GM06990 (cell line): Measurements from ENCODE around the gene CRYGS.
"Not testable (repeated sequence)": the region's sequence is repeated elsewhere in the genome, so short reads cannot be mapped to it uniquely, and the experiment has no call there.

ENCODE experiments used
- DNase-seq: peaks from one replicate; pipeline ENCODE4 v3.0.0-alpha.2; 2011; ENCODE audit not compliant: insufficient read length; ENCODE audit errors: extremely low read depth
- H3K27me3 ChIP-seq: replicated peaks from 2 replicates; pipeline ENCODE4 v1.6.0; 2011; ENCODE audit warnings: low read length; ENCODE audit not compliant: control insufficient read depth, insufficient read depth
- H3K36me3 ChIP-seq: 2 replicates; pipeline ENCODE4 v1.5.1; 2011; ENCODE audit warnings: low read length; ENCODE audit not compliant: control insufficient read depth, insufficient read depth
- H3K4me3 ChIP-seq: replicated peaks from 2 replicates; pipeline ENCODE4 v1.5.1; 2011; ENCODE audit warnings: low read depth, mild to moderate bottlenecking, control low read depth, low read length
- CTCF ChIP-seq: IDR thresholded peaks from 2 replicates; pipeline ENCODE4 v1.5.1; 2011; ENCODE audit warnings: low read length, control low read depth, mild to moderate bottlenecking, inconsistent platforms; ENCODE audit not compliant: insufficient read depth, poor library complexity, severe bottlenecking

Gene CRYGS

DNA sequence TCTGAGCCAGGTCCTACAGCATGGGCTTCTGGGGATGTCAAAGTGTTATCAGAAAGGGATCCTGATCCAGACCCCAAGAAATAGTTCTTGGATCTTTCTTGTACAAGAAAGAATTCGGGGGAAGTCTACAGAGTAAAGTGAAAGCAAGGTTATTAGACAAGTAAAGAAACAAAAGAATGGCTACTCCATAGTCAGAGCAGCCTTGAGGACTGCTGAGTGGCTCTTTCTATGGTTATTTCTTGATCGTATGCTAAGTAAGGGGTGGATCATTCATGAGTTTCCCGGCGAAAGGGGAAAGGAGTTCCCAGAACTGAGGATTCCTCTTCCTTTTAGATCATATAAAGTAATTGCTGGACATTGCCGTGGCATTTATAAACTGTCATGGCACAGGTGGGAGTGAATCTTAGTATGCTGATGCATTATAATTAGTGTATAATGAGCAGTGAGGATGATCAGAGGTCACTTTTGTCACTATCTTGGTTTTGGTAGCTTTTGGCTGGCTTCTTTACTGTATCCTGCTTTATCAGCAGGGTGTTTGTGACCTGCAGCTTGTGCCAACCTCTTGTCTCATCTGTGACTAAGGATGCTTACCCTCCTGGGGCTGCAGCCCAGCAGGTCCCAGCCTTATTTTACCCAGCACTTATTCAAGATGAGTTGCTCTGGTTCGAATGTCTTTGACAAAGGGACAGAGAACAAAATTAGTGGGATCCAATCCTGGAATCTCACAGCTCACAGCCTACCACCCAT lies 41.0 kb downstream of the CRYGS start:
- DNase-seq = no peak
- Histone ChIP-seq H3K4me3 (no peak overlapping the region), H3K36me3 (no peaks in the 10 kb centered on the region), H3K27me3 (no peaks in the 10 kb centered on the region)
- TF ChIP-seq CTCF = no peak

DNA sequence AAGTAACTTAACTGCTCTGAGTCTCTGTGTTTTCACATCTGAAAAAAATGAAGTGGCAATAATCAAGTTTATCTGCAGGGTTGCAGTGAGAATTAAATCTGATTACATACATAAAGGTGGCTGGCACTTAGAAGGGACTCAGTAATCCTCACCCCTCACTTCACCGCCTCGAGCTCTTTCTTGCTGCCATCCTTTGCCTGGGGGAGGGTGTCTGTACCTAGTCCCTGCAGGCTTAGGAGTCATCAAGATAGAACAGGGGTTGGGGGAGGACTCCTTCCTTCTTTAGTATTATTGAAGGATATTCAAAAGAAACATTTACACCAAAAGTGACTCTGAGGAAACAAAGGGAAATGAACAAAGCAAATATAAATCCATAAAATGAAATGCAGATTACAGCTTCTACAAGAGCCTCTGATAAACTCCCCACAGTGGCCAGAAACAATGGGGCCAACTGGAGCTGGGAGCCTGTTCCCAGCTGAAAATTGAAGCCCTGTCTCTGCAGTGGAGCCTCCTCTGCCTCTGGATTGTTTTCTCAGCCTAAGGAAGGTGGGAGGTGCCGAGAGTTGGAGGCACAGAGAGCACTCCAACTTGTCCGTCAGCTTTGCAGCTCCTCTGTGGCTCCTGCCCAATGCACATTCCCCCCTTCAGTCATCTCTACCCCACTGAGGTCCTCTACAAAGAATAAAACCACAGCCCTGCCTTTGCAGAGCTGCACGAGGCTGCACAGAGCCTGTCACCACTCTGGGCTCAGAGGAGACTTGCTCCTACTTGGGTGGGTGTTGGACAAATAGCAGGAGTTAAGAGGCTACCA lies 41.8 kb downstream of the CRYGS start:
- DNase-seq = no peak
- no peak overlapping the region for H3K4me3 ChIP-seq
- TF ChIP-seq CTCF = no peak
- H3K27me3 ChIP-seq = no peaks in the 10 kb centered on the region
- H3K36me3 ChIP-seq = no peaks in the 10 kb centered on the region

GRCh38 chr3:186499949-186500348 lies 44.2 kb downstream of the CRYGS start:
- not testable (repeated sequence) for H3K4me3 ChIP-seq, H3K27me3 ChIP-seq, DNase-seq, H3K36me3 ChIP-seq

DNA sequence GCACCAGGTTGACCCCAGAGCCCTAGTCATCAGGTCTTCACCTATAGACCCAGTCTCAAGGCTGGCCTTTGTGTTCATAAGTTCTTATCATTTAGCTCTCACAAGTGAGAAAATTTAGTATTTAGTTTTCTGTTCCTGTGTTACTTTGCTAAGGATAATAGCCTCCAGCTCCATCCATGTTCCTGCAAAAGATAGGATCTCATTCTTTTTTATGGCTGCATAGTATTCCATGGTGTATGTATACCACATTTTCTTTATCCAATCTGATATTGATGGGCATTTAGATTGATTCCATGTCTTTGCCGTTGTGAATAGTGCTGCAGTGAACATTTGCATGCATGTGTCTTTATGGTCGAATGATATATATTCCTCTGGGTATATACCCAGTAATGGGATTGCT lies 46.2 kb downstream of the CRYGS start:
- H3K27me3 ChIP-seq, DNase-seq, H3K4me3 ChIP-seq, H3K36me3 ChIP-seq: not testable (repeated sequence)

DNA sequence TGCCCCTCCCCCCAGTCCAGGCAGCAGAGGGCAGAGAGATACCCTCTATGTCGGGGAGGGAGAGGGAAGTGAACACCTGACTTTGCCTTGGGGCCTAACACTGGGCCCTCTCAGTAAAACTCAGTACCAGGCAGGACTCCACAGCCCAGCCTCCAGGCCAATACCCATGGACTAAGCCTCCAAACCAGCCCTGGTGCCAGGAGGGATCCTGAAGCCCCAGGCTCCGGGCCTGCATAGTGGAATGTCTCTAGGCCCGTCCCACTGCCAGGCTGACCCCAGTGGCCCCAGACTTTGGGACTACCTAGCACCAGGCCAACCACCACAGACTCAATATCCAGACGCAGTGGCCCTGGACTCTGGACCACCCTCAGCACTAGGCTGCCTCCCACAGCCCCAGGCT lies 46.6 kb downstream of the CRYGS start:
- H3K4me3 ChIP-seq = no peak overlapping the region
- no peaks in the 10 kb centered on the region for H3K27me3 ChIP-seq
- TF ChIP-seq CTCF = no peak
- no peaks in the 10 kb centered on the region for H3K36me3 ChIP-seq
- DNase-seq = no peak

- H3K27me3 ChIP-seq = no peaks in the 10 kb centered on the region
Measured at GRCh38 chr3:186496635-186497034, 47.5 kb downstream of the CRYGS start.

More at GRCh38 chr3:186496635-186497034, 47.5 kb downstream of the CRYGS start:
- no peak for TF ChIP-seq CTCF
- DNase-seq = no peak
- Histone ChIP-seq H3K4me3 (no peak overlapping the region), H3K36me3 (no peaks in the 10 kb centered on the region)
